ENCODE data around the gene QPRT. TPM values are rescaled to one million over a fixed set of nuclear protein-coding genes. Genes with fewer than 3 reads are reported as not detected.
"Not testable (repeated sequence)": the region's sequence is repeated elsewhere in the genome, so short reads cannot be mapped to it uniquely, and the experiment has no call there.

Gene QPRT
- total RNA-seq (2021; ENCODE audit: unreplicated experiment) (0.52 TPM), Bru-seq, nascent RNA (percentile 12 among the genes with signal in this experiment), BruChase-seq, experiment 1, labeled RNA remaining after a 6-hour chase (percentile 18 among the genes with signal in this experiment), BruChase-seq, experiment 2, labeled RNA remaining after a 2-hour chase (percentile 12 among the genes with signal in this experiment)
- 0.13 and 0.19 TPM in 2 replicates for polyA plus RNA-seq (2012)
- long read RNA-seq, partial matches to known transcripts: 0 of 1 reads
- long read RNA-seq, other reads (novel, unspliced or antisense): 1 of 1 reads

DNA sequence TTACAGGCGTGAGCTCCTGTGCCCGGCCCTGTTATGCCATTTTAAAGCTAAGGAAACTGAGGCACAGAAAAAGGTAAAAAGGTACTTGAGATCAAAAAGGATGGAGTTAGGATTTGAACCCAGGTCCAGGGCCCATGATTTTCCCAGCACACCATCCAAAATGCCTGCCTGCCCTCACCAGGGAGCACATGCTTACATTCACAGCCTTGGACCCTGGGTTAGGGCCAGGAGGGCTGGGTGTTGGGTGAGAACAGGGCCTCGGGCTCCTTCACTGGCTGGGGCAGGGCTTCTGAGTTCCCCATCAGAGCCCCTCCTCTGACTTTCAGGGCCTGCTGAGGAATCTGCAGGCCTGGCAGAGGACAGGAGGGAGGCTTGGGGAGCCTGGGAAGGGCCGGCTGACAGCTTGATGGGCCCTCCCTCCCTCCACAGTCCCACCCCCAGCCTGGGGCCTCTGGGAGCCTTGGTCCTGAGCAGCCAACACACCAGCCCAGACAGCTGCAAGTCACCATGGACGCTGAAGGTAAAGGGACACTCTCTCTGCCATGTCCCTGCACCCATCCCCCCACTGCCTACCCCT, at the start of gene QPRT:
Gene QPRT, plus strand, starts transcription at position 490 of the 577 bp plus-strand sequence. Its CDS starts 18 bp downstream, at position 508.
- no TSS peak for BruUV-seq (replicated peaks)
- H3K9me2 ChIP-seq (ENCODE audit: insufficient read depth): no peaks in the 10 kb centered on the region
- no peak within 1 kb of the TSS for H2AFZ ChIP-seq (ENCODE audit: low read depth, low read length, poor library complexity, severe bottlenecking)

DNA sequence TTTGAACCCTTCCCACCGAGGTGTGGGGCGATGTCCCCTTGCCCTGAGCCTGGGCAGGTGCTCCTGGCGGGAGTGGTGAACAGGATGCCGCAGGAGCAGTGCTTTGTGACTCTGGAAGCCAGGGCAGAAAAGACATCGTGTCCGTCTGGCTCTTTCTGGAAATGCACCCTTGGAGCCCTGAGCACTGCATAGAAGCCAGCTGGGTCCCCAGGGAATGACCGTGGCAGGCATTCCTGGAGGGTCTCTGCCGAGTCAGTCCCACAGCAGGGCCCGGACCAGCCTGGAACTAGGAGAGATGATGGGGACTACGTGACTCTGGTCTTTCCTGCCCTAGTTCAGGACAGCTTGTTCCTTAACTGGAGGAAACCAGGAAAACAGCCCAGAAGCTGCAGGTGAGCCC, 49.7 kb upstream of the QPRT start:
- peak; percentile 27; the same call in 1 of the 2 replicates for ATAC-seq
- intact Hi-C loops (cut with micrococcal nuclease): not testable (repeated sequence)

More for the DNA sequence above, at the start of gene QPRT:
- ChIA-PET POLR2A (interaction anchor here (0.7 kb wide), 1 partner anchor 150 kb away, joined by 4 read pairs; no protein-coding TSS in a partner anchor), RAD21 (ENCODE audit: low non-redundant PET in 1 of 2, low total read pairs in 2 of 2, uncharacterized antibody in 2 of 2, unreplicated experiment in 2 of 2) (no interaction called here), CTCF (interaction anchor here (1.0 kb wide), 1 partner anchor 37 kb away, joined by 3 read pairs; no protein-coding TSS in a partner anchor)
- Histone ChIP-seq H3K4me1 (ENCODE audit: control insufficient read depth in 1 of 2, insufficient read depth in 2 of 2, low read length in 2 of 2) (peaks cover 0 to 5% of the 10 kb centered on the region in 2 experiments; a peak in 2 of 4 replicates), H3K9me3 (ENCODE audit: control insufficient read depth in 1 of 2, insufficient read depth in 1 of 2, low read depth in 1 of 2, low read length in 2 of 2) (no peaks in the 10 kb centered on the region), H3K27me3 (ENCODE audit: insufficient read depth, low read length) (no peaks in the 10 kb centered on the region), H3K79me2 (ENCODE audit: insufficient read depth, low read length) (no peaks in the 10 kb centered on the region), H3K9ac (ENCODE audit: low read length) (no peak within 1 kb of the TSS), H3K4me2 (ENCODE audit: low read length) (no peak within 1 kb of the TSS), H3K27ac (ENCODE audit: low read depth, low read length) (no peak within 1 kb of the TSS), H3K4me3 (replicated peaks in 1 of 2; ENCODE audit: low read depth in 1 of 2, low read length in 2 of 2) (no peak within 1 kb of the TSS), H4K20me1 (ENCODE audit: insufficient read depth) (no peaks in the 10 kb centered on the region), H3K36me3 (ENCODE audit: control insufficient read depth in 1 of 2, insufficient read depth in 2 of 2, low read length in 2 of 2) (no peaks in the 10 kb centered on the region)
- ATAC-seq (no peak), DNase-seq (ENCODE audit: low read depth, low spot score) (no peak)
- TF ChIP-seq ZNF274 (IDR thresholded peaks at IDR 0.05; ENCODE audit: low read depth, low read length) (no peak), SRF (IDR thresholded peaks at IDR 0.05; ENCODE audit: low read depth) (no peak), EZH2phosphoT487 (IDR thresholded peaks at IDR 0.05; ENCODE audit: borderline replicate concordance) (no peak), ELF1 (IDR thresholded peaks at IDR 0.05; ENCODE audit: borderline replicate concordance, low read depth) (no peak), EGR1 (IDR thresholded peaks at IDR 0.05; ENCODE audit: low read depth) (no peak), EZH2 (IDR thresholded peaks at IDR 0.05) (no peak), FOSL1 (IDR thresholded peaks at IDR 0.05; ENCODE audit: low read depth) (no peak), POLR2AphosphoS5 (IDR thresholded peaks at IDR 0.05; ENCODE audit: low read depth, low read length) (no peak), JUND (IDR thresholded peaks at IDR 0.05) (no peak), TCF7L2 (IDR thresholded peaks at IDR 0.05; ENCODE audit: borderline replicate concordance, extremely low read depth, insufficient read depth, insufficient read length) (no peak), POLR2A (IDR thresholded peaks at IDR 0.05; ENCODE audit: borderline replicate concordance, extremely low read depth, insufficient read depth, insufficient read length) (no peak), CEBPB (IDR thresholded peaks at IDR 0.05; ENCODE audit: low read depth) (no peak), ZFX (IDR thresholded peaks at IDR 0.05) (no peak), RAD21 (IDR thresholded peaks at IDR 0.05; ENCODE audit: low read depth) (no peak), SP1 (IDR thresholded peaks at IDR 0.05; ENCODE audit: low read depth) (no peak)
- TF ChIP-seq, protein P1, sequence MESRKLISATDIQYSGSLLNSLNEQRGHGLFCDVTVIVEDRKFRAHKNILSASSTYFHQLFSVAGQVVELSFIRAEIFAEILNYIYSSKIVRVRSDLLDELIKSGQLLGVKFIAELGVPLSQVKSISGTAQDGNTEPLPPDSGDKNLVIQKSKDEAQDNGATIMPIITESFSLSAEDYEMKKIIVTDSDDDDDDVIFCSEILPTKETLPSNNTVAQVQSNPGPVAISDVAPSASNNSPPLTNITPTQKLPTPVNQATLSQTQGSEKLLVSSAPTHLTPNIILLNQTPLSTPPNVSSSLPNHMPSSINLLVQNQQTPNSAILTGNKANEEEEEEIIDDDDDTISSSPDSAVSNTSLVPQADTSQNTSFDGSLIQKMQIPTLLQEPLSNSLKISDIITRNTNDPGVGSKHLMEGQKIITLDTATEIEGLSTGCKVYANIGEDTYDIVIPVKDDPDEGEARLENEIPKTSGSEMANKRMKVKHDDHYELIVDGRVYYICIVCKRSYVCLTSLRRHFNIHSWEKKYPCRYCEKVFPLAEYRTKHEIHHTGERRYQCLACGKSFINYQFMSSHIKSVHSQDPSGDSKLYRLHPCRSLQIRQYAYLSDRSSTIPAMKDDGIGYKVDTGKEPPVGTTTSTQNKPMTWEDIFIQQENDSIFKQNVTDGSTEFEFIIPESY (IDR thresholded peaks at IDR 0.05; ENCODE audit: extremely low read depth, insufficient replicate concordance, low read length): no peak
- TF ChIP-seq, protein P2, sequence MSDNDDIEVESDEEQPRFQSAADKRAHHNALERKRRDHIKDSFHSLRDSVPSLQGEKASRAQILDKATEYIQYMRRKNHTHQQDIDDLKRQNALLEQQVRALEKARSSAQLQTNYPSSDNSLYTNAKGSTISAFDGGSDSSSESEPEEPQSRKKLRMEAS (IDR thresholded peaks at IDR 0.05): no peak
- TF ChIP-seq, protein P3, sequence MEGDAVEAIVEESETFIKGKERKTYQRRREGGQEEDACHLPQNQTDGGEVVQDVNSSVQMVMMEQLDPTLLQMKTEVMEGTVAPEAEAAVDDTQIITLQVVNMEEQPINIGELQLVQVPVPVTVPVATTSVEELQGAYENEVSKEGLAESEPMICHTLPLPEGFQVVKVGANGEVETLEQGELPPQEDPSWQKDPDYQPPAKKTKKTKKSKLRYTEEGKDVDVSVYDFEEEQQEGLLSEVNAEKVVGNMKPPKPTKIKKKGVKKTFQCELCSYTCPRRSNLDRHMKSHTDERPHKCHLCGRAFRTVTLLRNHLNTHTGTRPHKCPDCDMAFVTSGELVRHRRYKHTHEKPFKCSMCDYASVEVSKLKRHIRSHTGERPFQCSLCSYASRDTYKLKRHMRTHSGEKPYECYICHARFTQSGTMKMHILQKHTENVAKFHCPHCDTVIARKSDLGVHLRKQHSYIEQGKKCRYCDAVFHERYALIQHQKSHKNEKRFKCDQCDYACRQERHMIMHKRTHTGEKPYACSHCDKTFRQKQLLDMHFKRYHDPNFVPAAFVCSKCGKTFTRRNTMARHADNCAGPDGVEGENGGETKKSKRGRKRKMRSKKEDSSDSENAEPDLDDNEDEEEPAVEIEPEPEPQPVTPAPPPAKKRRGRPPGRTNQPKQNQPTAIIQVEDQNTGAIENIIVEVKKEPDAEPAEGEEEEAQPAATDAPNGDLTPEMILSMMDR (IDR thresholded peaks at IDR 0.05 in 2 of 3, conservative IDR thresholded peaks at IDR 0.05 in 1 of 3; ENCODE audit: borderline replicate concordance in 1 of 3, insufficient read depth in 1 of 3, low read depth in 2 of 3, low read length in 2 of 3): no peak
- TF ChIP-seq, protein P4, sequence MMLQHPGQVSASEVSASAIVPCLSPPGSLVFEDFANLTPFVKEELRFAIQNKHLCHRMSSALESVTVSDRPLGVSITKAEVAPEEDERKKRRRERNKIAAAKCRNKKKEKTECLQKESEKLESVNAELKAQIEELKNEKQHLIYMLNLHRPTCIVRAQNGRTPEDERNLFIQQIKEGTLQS (IDR thresholded peaks at IDR 0.05): no peak
- intact Hi-C loops (cut with micrococcal nuclease): no loop called here

More for the DNA sequence above, 49.7 kb upstream of the QPRT start:
- RAD21 ChIA-PET (ENCODE audit: low non-redundant PET in 1 of 2, low total read pairs in 2 of 2, uncharacterized antibody in 2 of 2, unreplicated experiment in 2 of 2); H3K9me3 ChIP-seq (ENCODE audit: control insufficient read depth in 1 of 2, insufficient read depth in 1 of 2, low read depth in 1 of 2, low read length in 2 of 2); H4K20me1 ChIP-seq (ENCODE audit: insufficient read depth); H3K27ac ChIP-seq (ENCODE audit: low read depth, low read length); H3K27me3 ChIP-seq (ENCODE audit: insufficient read depth, low read length); H3K4me2 ChIP-seq (ENCODE audit: low read length); H3K4me1 ChIP-seq (ENCODE audit: control insufficient read depth in 1 of 2, insufficient read depth in 2 of 2, low read length in 2 of 2); POLR2A ChIA-PET; H2AFZ ChIP-seq (ENCODE audit: low read depth, low read length, poor library complexity, severe bottlenecking); BruUV-seq (replicated peaks); H3K79me2 ChIP-seq (ENCODE audit: insufficient read depth, low read length); CTCF ChIA-PET; H3K36me3 ChIP-seq (ENCODE audit: control insufficient read depth in 1 of 2, insufficient read depth in 2 of 2, low read length in 2 of 2); DNase-seq (ENCODE audit: low read depth, low spot score); H3K9ac ChIP-seq (ENCODE audit: low read length); H3K4me3 ChIP-seq (replicated peaks in 1 of 2; ENCODE audit: low read depth in 1 of 2, low read length in 2 of 2); H3K9me2 ChIP-seq (ENCODE audit: insufficient read depth): not testable (repeated sequence)

Data from HCT116 (cell line).